Stimulated activated CD4-positive, alpha-beta T cell treated with anti-CD3 and anti-CD28 coated beads, Interleukin-15, amount 100 ng/mL, for 48 hours (primary cell): Measurements from ENCODE around the gene GPR141.
"Not testable (repeated sequence)": the region's sequence is repeated elsewhere in the genome, so short reads cannot be mapped to it uniquely, and the experiment has no call there.

Experiments used
- DNase-seq, 2 donors: peaks; one replicate each; pipeline ENCODE4 v3.0.0-alpha.2; 2020; ENCODE audit warnings: low read depth in 2 of 2

Gene GPR141

DNA sequence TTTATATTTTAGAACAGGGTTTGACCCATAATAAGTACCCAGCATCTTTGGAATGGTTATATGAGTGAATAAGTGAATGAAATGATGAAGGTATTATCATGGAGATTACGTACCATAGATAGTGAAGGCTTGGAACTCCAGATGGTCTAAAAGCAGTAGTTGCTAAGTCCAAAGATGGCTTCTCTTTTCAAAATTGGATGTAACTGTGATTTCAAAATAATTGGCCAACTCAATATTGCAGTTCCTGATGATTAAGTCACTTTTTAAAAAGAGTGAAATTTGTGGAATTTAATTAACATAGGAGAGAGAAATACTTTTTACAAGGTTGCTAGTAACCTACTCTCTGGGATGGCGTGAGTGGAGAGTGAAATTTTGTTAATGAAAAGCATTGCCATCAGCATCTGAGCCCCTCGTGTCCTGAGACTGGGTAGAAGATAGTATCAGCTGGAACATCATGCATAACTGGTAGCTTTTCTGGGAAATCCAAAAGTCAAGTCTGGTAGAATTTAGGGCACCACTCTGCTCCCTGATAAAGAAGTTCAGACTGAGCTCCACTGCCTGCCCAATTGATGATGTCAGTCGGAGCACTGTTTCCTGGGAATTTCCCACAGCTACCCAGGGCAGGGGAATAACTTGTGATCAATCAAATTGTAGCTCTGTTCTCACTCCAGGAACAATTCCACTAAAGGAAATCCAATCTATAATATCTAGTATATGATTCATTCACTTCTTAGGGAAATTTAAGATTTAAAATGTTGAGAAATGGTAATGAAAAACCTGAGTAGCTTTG, 3.2 kb downstream of the GPR141 start:
- no peak for DNase-seq

DNA sequence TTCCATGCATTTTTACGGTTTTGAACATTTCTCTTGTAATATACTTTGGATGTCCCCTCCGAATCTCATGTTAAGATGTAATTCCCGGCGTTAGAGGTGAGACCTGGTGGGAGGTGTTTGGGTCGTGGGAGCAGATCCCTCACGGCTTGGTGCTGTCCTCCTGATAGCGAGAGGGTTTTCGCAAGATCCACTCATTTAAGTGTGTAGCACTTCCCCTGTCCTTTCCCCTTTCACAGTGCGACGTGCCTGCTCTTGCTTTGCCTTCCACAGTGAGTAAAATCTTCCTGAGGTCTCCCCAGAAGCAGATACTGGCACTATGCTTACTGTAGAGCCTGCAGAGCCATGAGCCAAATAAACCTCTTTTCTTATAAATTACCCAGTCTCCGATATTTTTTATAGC, 6.6 kb downstream of the GPR141 start:
- DNase-seq, result no peak

DNA sequence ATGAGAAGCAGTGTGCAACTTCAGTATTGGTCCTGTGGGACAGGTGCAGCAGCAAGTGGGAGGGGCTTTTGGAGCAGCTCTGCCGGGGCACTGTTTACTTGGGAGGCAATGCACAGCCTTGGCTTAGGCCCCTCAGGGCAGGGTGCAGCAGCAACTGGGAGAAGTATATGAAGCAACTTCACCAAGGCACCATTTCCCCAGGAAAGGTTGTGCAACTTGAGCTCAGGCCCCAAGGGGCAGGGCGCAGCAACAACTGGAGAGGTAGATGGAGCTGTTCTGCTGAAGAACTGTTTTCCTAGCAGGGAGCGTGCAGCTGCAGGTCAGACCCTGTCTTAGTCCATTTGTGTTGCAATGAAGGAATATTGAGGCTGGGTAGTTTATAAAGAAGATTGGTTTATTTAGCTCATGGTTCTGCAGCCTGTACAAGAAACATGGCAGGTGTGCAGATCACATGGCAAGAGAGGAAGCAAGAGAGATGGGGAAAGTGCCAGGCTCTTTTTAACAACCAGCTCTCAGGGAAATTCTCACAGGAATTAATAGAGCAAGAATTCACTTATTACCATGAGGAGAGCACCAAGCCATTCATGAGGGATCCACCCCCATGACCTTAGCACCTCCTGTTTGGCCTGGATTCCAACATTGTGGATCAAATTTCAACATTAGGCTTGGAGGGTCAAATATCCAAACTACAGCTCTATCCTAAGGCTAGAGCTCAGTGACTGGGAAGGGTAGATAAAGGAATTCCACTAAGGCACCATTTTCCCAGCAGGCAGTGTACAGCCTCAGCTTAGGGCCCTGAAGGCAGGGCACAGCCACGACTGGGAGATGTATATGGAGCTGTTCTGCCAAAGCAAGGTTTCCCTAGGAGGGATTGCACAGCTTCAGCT, 10.9 kb downstream of the GPR141 start:
- no peak for DNase-seq

DNA sequence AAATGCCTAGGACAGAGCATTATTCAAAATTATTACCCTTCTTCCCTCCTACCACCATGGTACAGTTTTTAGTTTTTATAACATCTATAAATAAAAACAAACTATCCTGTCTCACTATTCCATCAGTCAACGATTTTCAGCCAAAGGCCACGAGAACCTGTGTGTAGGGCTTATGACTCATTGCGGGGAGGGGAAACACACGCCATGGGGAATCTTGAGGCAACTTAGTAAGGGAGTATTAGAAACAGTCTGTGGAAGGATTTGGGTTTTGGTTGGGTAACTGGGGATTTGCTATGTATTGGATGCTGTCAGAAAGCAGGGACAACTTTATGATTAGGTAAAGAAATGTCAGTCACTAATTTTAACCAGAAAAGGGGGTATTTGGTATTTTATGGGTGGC, 14.7 kb downstream of the GPR141 start:
- DNase-seq, result no peak

GRCh38 chr7:37698782-37699181, 15.2 kb downstream of the GPR141 start:
- no peak for DNase-seq

DNA sequence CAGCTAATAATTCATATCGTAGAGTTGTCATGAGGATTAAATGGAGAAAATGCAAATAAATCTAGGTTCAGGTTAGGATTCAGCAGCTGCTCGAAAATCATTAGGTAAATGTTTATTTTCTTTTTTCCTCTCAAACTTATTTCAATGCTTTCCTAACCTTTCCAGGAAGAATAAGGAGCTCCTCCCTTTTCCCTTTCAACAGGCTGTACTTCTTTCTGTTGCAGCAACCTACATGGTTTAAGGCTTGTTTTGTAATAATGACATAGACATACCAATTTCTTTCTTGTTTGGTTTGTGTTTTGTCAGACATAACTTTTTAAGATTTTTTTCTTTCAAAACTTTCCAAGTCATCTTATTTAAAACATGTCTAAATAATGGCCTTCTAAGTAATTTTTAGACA, 18.2 kb downstream of the GPR141 start:
- no peak for DNase-seq

DNA sequence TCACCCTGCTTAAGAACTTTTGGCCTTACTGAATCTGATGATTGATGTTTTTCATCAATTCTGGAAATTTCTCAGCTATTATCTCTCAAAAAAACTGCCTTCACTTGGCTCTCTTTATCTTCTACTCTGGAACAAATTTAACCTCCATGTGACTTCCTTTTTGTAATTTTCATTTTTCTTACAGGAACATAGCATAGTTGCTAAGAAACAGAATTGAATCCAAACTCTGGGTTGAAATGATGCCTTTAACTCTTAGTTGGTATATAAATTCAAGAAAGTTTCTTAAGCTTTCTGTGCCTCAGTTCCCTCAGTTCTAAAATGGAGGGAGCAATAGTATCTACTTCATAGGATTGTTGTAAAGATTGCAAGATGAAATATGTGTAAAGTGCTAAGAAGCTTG, 19.8 kb downstream of the GPR141 start:
- no peak for DNase-seq

GRCh38 chr7:37704328-37704833, 20.8 kb downstream of the GPR141 start:
- DNase-seq, result not testable (repeated sequence)

- DNase-seq, result no peak
Measured at GRCh38 chr7:37705976-37706375, 22.4 kb downstream of the GPR141 start.

- DNase-seq, result no peak
Measured at GRCh38 chr7:37706804-37707203, 23.2 kb downstream of the GPR141 start.

GRCh38 chr7:37707754-37708485, 24.4 kb downstream of the GPR141 start:
- DNase-seq, result no peak

DNA sequence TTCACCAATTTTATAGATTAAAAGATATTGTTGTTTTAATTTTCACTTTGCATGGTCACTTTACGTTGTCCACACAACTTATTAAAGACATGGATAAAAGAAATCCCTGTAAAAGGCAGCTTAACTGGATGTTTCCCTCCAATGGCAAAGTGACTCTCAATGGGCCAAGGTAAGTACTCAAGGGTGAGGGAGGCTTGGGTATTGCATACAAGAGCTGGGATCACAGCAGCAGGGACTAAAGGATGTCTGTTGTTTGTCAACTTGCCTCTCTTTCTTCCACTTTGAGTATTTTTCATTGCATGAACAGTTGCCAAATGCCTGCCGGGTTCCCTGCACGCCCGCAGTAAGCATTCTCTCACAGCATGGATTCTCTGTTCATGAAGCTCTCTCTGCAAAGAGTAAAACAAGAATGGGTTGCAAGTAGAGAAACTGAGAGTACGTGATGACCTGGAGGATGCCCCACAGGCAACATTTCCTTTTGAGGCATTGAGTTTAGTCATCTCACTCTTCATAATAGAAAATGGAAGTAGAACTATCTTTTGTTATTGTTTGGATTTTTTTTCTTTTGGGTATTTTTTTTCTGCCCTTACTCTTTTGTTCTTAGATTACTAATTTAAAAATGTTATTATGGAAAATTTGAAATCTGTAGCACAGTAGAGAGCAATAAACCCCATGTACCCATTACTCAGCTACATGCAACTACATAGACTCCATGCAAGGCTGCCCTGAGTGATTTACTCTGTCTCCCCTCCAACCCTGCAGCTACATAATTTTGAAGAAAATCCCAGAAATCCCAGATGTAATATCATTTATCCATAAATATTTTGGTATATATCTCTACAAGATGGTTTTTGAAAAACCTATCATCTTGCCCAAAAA, 26.3 kb downstream of the GPR141 start:
- DNase-seq, result no peak

- no peak for DNase-seq
Measured at GRCh38 chr7:37713613-37714012, 30.0 kb downstream of the GPR141 start.

DNA sequence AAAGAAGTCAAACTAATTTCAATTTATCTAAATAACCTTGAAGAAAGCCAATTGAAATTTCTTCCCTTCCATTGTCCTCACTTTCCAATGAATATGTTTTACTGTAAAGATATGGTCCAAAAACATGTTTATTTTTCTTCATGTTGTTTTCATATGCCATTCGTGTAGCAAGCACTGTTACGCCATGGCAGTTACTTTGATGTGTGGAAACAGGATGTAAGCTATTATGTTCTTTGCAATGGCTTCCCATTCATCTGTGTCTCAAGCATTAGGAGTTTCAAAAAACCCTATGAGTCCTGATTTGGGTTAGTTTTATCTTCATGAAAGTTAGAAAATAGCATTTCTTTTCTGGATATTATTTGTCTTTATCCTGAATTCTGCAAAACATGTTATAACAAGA, 31.0 kb downstream of the GPR141 start:
- no peak for DNase-seq

GRCh38 chr7:37718585-37718984, 35.0 kb downstream of the GPR141 start:
- DNase-seq, result no peak

DNA sequence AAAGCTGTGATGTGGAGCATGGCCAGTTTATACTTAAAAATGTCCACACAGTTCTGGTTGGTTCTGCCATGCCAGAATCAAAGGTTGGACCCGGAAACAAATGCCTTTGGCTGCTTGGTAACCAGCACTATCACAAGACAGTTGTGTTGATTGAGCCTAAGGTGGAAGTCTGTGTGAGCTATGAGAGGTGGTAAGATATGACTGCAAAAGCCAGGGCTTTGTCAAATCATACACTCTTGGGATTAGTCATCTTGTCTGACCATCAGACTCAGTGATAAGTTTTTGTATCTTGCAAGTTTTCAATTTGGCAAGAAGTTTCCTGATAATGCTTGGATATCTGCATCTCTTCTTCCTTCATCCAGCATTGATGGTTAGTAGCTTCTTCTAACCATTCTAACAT, 35.5 kb downstream of the GPR141 start:
- no peak for DNase-seq

DNA sequence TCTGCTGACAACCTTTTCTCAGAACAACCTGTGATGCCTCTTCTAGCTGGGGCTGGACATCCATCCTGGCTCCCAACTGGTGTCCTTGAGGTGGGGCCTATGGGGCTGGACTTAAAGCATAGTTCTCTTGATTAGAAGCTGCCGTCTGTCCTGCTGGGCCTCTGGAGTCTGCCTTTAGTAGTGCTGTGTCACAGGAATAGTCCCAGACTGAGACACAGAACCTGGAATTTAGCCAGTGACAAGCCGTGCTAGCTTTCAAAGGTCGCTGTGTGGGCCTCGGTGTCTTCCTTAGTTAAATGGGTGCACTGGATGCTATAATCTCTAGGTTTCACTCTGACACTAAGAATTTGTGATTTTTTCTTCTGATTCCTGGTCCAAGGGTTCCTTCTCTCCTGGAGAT, 41.2 kb downstream of the GPR141 start:
- no peak for DNase-seq

GRCh38 chr7:37726016-37726415, 42.5 kb downstream of the GPR141 start:
- DNase-seq, result no peak

GRCh38 chr7:37728747-37729146, 45.2 kb downstream of the GPR141 start:
- no peak for DNase-seq

- DNase-seq, result no peak
Measured at GRCh38 chr7:37729181-37729580, 45.6 kb downstream of the GPR141 start.

DNA sequence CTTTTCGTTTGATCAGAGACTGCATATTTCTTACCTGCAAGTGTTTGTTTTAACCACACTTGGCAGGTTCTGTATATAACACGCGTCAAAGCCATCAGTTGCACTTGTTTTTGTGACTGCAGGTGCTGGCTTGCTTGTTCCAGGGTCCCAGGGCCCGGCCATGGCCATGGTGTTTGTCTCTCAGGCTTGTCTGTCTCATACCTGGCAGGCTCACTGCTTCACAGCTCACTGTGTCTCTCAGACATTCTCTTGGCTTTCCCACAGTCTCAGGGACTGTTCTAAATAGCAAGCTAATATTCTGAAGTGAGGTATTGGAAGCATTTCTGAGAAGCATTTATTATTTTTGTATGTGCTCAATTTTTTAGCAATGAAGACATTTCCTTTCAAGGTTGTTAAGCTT, 46.9 kb downstream of the GPR141 start:
- no peak for DNase-seq
